ENCODE measurements around the gene AIFM1.

AIFM1 gene

DNA sequence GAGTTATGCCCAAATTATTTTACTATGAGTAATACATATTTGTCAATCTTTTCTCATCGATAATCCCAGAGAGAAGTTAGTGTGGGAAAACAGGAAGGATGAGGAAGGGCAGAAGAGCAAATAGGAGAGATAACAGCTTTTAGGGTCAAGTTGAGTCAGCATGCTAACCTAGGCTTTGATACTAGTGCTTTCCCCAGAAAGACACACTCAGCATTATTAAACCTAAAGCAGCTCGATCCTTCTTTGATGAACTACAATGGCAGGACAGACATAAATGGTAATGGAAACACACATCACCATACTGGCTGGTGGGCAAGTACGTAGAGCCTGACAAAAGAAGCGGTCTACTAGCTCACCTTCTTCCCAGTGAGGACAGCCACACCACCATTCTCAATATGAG is 20.5 kb downstream of the AIFM1 start:
- TF ChIP-seq, protein P1, sequence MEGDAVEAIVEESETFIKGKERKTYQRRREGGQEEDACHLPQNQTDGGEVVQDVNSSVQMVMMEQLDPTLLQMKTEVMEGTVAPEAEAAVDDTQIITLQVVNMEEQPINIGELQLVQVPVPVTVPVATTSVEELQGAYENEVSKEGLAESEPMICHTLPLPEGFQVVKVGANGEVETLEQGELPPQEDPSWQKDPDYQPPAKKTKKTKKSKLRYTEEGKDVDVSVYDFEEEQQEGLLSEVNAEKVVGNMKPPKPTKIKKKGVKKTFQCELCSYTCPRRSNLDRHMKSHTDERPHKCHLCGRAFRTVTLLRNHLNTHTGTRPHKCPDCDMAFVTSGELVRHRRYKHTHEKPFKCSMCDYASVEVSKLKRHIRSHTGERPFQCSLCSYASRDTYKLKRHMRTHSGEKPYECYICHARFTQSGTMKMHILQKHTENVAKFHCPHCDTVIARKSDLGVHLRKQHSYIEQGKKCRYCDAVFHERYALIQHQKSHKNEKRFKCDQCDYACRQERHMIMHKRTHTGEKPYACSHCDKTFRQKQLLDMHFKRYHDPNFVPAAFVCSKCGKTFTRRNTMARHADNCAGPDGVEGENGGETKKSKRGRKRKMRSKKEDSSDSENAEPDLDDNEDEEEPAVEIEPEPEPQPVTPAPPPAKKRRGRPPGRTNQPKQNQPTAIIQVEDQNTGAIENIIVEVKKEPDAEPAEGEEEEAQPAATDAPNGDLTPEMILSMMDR (IDR thresholded peaks at IDR 0.05; ENCODE audit: low read length), result no peak
- TF ChIP-seq EZH2 (optimal IDR thresholded peaks at IDR 0.05; ENCODE audit: low read depth, low read length), result no peak
- TF ChIP-seq EZH2phosphoT487 (IDR thresholded peaks at IDR 0.05; ENCODE audit: low read length), result no peak
- Histone ChIP-seq H3K4me1 (ENCODE audit: low read length) (no peaks in the 10 kb centered on the region), H3K9me3 (replicated peaks; ENCODE audit: insufficient read depth, low read length) (no peaks in the 10 kb centered on the region), H3K36me3 (replicated peaks; ENCODE audit: insufficient read depth, low read length) (no peaks in the 10 kb centered on the region; the same call in 1 of the 2 replicates), H2AFZ (ENCODE audit: low read length) (no peak overlapping the region), H3F3A (ENCODE audit: insufficient read depth, low read length) (no peaks in the 10 kb centered on the region), H3K27ac (ENCODE audit: low read length) (no peak overlapping the region), H3K4me3 (ENCODE audit: low read length) (no peak overlapping the region), H3K9ac (ENCODE audit: low read length) (no peak overlapping the region), H3K9me2 (replicated peaks; ENCODE audit: insufficient read depth, low read length) (no peaks in the 10 kb centered on the region), H3K27me3 (replicated peaks; ENCODE audit: insufficient read depth, low read length) (no peaks in the 10 kb centered on the region), H3K79me2 (ENCODE audit: low read length) (no peaks in the 10 kb centered on the region), H3K4me2 (ENCODE audit: low read depth, low read length) (no peak overlapping the region), H4K20me1 (ENCODE audit: insufficient read depth, low read length) (no peaks in the 10 kb centered on the region)
- no peak for DNase-seq

DNA sequence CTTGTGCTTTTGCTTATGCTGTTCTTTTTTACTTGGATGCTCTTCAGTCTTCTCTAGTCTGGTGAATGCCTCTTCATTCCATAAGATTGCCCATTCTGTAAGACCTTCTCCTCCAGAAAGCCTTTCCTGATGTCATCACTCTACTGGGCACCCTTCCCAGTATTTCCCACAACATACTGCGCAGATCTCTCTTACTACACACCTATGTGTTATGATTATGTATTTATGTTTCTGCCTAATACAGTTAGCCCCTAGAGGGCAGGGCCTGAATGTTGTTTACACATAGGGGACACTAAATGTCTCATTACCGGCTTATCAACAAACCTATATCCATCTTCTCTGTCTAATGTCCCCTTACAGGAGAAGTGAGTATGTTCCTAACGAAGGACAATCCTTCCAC is 21.1 kb downstream of the AIFM1 start:
- DNase-seq, result no peak
- Histone ChIP-seq H3K79me2 (ENCODE audit: low read length) (no peaks in the 10 kb centered on the region), H3F3A (ENCODE audit: insufficient read depth, low read length) (no peaks in the 10 kb centered on the region), H3K9me3 (replicated peaks; ENCODE audit: insufficient read depth, low read length) (no peaks in the 10 kb centered on the region), H3K27me3 (replicated peaks; ENCODE audit: insufficient read depth, low read length) (no peaks in the 10 kb centered on the region), H3K4me1 (ENCODE audit: low read length) (no peaks in the 10 kb centered on the region), H3K27ac (ENCODE audit: low read length) (no peak overlapping the region), H3K9ac (ENCODE audit: low read length) (no peak overlapping the region), H3K36me3 (replicated peaks; ENCODE audit: insufficient read depth, low read length) (no peaks in the 10 kb centered on the region; the same call in 1 of the 2 replicates), H4K20me1 (ENCODE audit: insufficient read depth, low read length) (no peaks in the 10 kb centered on the region), H3K4me2 (ENCODE audit: low read depth, low read length) (no peak overlapping the region), H2AFZ (ENCODE audit: low read length) (no peak overlapping the region), H3K4me3 (ENCODE audit: low read length) (no peak overlapping the region), H3K9me2 (replicated peaks; ENCODE audit: insufficient read depth, low read length) (no peaks in the 10 kb centered on the region)
- TF ChIP-seq EZH2 (optimal IDR thresholded peaks at IDR 0.05; ENCODE audit: low read depth, low read length) (no peak), EZH2phosphoT487 (IDR thresholded peaks at IDR 0.05; ENCODE audit: low read length) (no peak)
- TF ChIP-seq, protein P1 (IDR thresholded peaks at IDR 0.05; ENCODE audit: low read length), result no peak

DNA sequence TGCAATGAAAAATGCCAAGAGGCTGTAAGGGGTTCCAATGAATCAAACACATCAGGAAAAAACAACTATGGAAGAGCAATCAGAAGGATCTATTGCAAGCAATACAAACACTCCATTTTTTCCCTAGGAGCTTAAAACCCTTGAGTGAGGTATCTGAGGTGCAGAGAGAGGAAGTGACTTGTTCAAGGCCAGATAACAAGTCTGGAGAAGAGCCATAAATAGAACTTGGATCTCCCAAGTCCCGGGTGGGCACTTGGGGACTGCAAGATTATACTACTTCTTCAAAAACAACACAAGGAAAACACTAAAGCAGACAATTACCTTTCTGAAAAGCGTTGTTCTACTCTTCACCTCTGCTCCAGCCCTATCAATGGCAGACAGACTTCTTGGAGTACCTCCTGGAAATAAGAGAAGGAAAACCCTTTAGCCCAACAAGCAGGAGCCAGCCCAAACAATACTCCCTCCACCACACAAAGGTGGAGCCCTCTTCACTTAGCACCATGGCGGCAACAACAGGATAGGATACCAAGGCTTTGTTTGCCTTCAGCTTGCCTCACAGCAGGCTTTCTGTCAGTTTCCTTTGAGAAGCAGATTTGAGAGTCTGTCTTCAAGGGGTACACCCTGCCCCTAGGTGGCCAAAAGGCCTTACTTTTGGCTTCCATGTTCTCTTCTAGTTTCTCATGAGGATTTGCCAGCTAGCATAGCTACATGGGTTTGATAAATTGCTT is 26.0 kb downstream of the AIFM1 start:
- no peaks in the 10 kb centered on the region for H3K4me1 ChIP-seq (ENCODE audit: low read length)
- H3K9ac ChIP-seq (ENCODE audit: low read length), result no peak overlapping the region
- H3K27me3 ChIP-seq (replicated peaks; ENCODE audit: insufficient read depth, low read length), result no peaks in the 10 kb centered on the region
- no peak overlapping the region for H3K4me2 ChIP-seq (ENCODE audit: low read depth, low read length)
- no peaks in the 10 kb centered on the region for H3F3A ChIP-seq (ENCODE audit: insufficient read depth, low read length)
- no peaks in the 10 kb centered on the region; the same call in 1 of the 2 replicates for H3K36me3 ChIP-seq (replicated peaks; ENCODE audit: insufficient read depth, low read length)
- no peaks in the 10 kb centered on the region for H3K9me3 ChIP-seq (replicated peaks; ENCODE audit: insufficient read depth, low read length)
- no peak overlapping the region for H3K4me3 ChIP-seq (ENCODE audit: low read length)
- DNase-seq, result no peak
- no peak overlapping the region for H3K27ac ChIP-seq (ENCODE audit: low read length)
- TF ChIP-seq EZH2phosphoT487 (IDR thresholded peaks at IDR 0.05; ENCODE audit: low read length), result no peak
- no peak for TF ChIP-seq EZH2 (optimal IDR thresholded peaks at IDR 0.05; ENCODE audit: low read depth, low read length)
- H3K9me2 ChIP-seq (replicated peaks; ENCODE audit: insufficient read depth, low read length), result no peaks in the 10 kb centered on the region
- H4K20me1 ChIP-seq (ENCODE audit: insufficient read depth, low read length), result no peaks in the 10 kb centered on the region
- no peaks in the 10 kb centered on the region for H3K79me2 ChIP-seq (ENCODE audit: low read length)
- H2AFZ ChIP-seq (ENCODE audit: low read length), result no peak overlapping the region

GRCh38 chrX:130136961-130137360 is 28.7 kb downstream of the AIFM1 start:
- Histone ChIP-seq H3K9me3 (replicated peaks; ENCODE audit: insufficient read depth, low read length) (no peaks in the 10 kb centered on the region), H3K36me3 (replicated peaks; ENCODE audit: insufficient read depth, low read length) (no peaks in the 10 kb centered on the region), H3K4me3 (ENCODE audit: low read length) (no peak overlapping the region), H3K27me3 (replicated peaks; ENCODE audit: insufficient read depth, low read length) (no peaks in the 10 kb centered on the region), H3K4me2 (ENCODE audit: low read depth, low read length) (no peak overlapping the region), H3K9ac (ENCODE audit: low read length) (no peak overlapping the region), H3K79me2 (ENCODE audit: low read length) (no peaks in the 10 kb centered on the region), H3K27ac (ENCODE audit: low read length) (no peak overlapping the region), H3K4me1 (ENCODE audit: low read length) (no peaks in the 10 kb centered on the region), H3F3A (ENCODE audit: insufficient read depth, low read length) (no peaks in the 10 kb centered on the region), H2AFZ (ENCODE audit: low read length) (no peak overlapping the region), H3K9me2 (replicated peaks; ENCODE audit: insufficient read depth, low read length) (no peaks in the 10 kb centered on the region), H4K20me1 (ENCODE audit: insufficient read depth, low read length) (no peaks in the 10 kb centered on the region)
- DNase-seq, result no peak
- TF ChIP-seq, protein P1 (IDR thresholded peaks at IDR 0.05; ENCODE audit: low read length), result no peak

All from MM.1S (cell line).